ENCODE data around the gene SEC61A2. TPM values are rescaled to one million over a fixed set of nuclear protein-coding genes. Genes with fewer than 3 reads are reported as not detected.

Gene SEC61A2
- 4.6 and 39.7 TPM in 2 replicates for total RNA-seq

GRCh38 chr10:12129222-12130111, at the start of gene SEC61A2:
Gene SEC61A2 (plus strand): TSS chr10:12129677. CDS start chr10:12129788, 111 bp downstream.

GRCh38 chr10:12195603-12196506, 66.4 kb downstream of the SEC61A2 start, which contains the start of the genes CDC123 and NUDT5:
Gene CDC123 (plus strand): TSS chr10:12196188. CDS start chr10:12196246, 58 bp downstream.
Gene NUDT5 (minus strand): TSS chr10:12195891. CDS start chr10:12186291, 9,600 bp downstream.

Other genes with a start within 250 kb of the SEC61A2 start
- 6.8 and 9.4 TPM in 2 replicates for gene UPF2, start 86.9 kb upstream of the SEC61A2 start, total RNA-seq
- gene DHTKD1, start 60.7 kb upstream of the SEC61A2 start, total RNA-seq = 9.1 and 9.7 TPM in 2 replicates
- 47.8 and 66.6 TPM in 2 replicates for gene NUDT5, start 66.2 kb downstream of the SEC61A2 start, total RNA-seq
- 69.4 and 83.2 TPM in 2 replicates for gene CDC123, start 66.5 kb downstream of the SEC61A2 start, total RNA-seq
- gene CAMK1D, start 219.9 kb downstream of the SEC61A2 start, total RNA-seq = 1.3 and 1.6 TPM in 2 replicates

All from pericardium fibroblast (primary cell).